GM21390 (cell line): ENCODE measurements around the gene OTC.
A peak's percentile ranks its signal among the peaks of the same experiment; 100 is the strongest.

Experiments
- ATAC-seq: cut with Tn5 transposase; IDR thresholded peaks from one replicate; pipeline ENCODE4 v1.9.1; 2021; ENCODE audit not compliant: unreplicated experiment

Gene OTC

DNA sequence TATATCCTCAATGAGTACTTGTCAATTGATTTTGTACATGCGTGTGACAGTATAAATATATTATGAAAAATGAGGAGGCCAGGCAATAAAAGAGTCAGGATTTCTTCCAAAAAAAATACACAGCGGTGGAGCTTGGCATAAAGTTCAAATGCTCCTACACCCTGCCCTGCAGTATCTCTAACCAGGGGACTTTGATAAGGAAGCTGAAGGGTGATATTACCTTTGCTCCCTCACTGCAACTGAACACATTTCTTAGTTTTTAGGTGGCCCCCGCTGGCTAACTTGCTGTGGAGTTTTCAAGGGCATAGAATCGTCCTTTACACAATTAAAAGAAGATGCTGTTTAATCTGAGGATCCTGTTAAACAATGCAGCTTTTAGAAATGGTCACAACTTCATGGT is at the start of gene OTC:
Gene OTC (plus strand): TSS at position 243 of the 400 bp plus-strand sequence. CDS start 93 bp downstream, at position 336.
- ATAC-seq = no peak

- ATAC-seq = no peak
Measured at GRCh38 chrX:38304010-38304409, 48.4 kb upstream of the OTC start.

DNA sequence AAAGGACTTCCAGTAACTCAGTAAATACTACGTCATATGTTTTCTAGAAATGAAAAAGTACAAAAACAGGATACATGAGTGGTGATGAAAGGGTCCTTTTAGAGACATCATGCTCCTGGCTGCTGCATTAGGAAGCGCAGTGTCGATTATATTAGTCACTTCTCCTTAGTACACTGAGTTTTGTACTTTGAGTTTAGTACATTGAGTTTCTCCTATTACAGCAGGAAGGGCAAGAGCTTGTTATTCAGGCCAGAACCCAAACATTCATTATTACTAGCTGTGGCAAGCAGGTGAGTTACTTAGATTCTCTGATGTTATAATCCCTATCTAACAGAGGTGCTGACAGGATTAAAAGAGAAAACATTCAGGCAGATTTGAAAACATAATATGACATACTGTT is 46.4 kb upstream of the OTC start:
- no peak for ATAC-seq

- no peak for ATAC-seq
Measured at GRCh38 chrX:38311743-38312142, 40.7 kb upstream of the OTC start.

DNA sequence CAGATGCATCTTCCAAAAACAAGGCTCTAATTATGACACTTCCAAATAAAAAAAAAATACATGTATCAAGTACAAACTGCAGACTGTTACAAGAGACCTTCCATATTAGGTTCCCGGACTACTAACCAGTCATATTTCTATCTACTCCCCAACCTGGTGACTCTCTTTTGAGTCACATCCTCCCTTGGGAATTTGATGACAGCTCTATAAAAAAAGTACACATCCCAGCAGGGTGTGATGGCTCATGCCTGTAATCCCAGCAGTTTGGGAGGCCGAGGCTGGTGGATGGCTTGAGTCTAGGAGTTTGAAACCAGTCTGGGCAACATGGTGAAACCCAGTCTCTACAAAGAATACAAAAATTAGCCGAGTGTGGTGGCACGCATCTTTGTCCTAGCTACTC is 40.0 kb upstream of the OTC start:
- no peak for ATAC-seq

DNA sequence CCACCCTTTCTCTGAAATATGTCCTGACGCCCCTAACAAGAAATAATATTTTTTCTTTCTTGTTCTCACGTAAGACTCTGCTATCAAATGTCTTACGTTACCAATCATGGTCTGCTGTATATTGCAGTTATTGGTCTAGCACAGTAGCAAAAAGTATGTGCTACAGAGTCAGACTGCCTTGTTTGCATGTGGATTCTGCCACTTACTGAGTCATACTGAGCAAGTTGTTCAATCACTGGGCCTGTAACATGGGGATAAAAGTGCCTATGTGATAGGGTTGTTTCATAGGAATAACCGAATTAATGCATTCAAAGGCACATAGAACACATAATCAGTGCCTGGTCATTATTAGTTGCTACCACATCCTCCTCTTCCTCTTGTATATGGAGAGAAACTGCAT is 39.2 kb upstream of the OTC start:
- ATAC-seq = no peak

- no peak for ATAC-seq
Measured at GRCh38 chrX:38315186-38315585, 37.2 kb upstream of the OTC start.

- no peak for ATAC-seq
Measured at GRCh38 chrX:38318196-38318595, 34.2 kb upstream of the OTC start.

GRCh38 chrX:38318606-38319005 is 33.8 kb upstream of the OTC start:
- no peak for ATAC-seq

DNA sequence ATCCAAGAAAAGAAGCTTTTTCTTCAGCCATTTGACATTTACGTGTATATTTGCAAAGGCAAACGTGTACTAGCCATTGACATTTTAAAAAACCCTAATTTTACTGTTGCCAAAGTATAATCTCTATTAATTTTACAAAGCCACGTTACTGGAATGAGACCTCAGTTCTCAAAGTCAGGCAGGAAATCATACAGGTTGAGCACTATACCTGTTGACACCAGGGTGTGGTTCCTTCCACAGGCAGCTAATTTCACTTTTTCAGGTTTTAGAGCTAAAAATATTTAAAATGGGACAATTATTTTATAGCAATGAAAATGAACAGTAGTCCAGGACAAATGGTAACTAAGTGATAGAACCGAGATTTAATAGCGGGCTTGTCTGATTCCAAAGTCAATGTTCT is 31.6 kb upstream of the OTC start:
- no peak for ATAC-seq

GRCh38 chrX:38326086-38326485 is 26.3 kb upstream of the OTC start:
- ATAC-seq = no peak

- peak; percentile 94 for ATAC-seq
Measured at GRCh38 chrX:38327007-38327774, 25.2 kb upstream of the OTC start, which contains the start of gene RPGR. TSS of gene RPGR (minus strand) at chrX:38327509. CDS start at chrX:38327367, 142 bp downstream.

- ATAC-seq = peak; percentile 3
Measured at GRCh38 chrX:38327775-38328081, 24.7 kb upstream of the OTC start.

DNA sequence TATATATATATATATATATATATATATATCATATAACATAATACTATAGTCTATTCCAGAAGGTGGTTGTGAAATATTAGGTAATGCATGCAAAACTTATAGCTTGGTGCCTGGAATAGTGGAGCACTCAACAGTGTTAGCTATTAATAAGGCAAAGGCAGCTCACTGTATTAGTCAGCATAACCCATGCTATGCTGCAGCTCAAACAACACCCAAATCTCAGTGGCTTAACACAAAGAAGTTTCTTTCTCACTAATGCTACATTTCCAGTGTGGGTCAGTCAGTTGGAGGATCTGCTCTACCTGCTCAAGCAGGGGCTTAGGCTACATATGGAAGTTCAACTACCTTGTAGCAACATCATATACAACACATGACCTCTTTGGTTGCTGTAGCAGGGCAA is 19.9 kb upstream of the OTC start:
- peak; percentile 61 for ATAC-seq

DNA sequence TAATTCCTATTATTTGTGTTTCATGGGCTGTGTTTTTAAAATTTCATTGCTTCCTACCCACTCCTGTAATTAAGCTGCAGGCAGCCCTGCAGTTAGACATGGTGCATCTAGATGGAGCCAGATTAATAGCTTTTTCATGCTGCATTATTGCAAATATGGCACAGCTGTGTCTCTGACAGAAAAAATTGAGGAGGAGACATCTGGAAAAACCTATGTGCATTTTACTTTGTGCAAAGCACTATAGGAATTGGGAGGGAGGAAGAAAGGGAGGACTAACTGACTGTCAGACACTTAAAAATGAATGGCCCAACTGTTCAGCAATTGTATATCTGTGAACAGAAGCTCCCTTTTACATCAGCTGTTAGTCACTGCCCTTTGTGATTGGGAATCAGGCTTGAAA is 17.0 kb upstream of the OTC start:
- ATAC-seq = no peak

DNA sequence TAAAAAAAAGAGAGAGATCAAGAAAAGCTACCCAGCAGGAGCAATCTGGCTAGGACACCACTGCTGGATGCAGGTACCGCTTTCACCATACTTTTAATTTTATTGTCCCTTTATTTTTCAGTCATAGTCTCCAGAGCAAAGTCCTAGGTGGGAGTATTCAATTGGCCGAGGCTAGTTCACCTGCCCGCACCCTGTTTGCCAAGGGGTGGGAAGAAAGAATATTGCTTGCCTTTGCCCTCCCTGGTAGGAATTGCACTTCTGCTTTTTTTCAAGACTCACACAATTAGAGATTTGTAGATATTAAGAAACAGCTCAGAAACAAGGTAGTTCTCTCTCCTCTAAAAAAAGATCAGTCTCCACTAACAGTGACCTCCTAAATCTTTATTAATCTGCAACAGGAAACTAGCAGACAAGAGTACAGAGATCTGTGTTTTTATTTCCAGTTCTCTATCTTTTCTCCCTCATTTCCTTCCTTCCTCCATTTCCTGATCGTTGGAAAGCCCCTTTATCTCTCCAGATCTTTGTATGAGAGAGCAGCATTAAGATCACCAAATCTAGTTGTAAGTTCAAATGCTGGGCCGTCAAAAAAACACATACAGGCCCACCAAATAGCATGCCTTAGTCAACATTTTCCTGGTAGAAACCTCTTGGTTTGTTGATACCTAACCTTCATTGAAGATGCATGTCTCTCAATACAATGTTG is 15.7 kb upstream of the OTC start:
- ATAC-seq = no peak

DNA sequence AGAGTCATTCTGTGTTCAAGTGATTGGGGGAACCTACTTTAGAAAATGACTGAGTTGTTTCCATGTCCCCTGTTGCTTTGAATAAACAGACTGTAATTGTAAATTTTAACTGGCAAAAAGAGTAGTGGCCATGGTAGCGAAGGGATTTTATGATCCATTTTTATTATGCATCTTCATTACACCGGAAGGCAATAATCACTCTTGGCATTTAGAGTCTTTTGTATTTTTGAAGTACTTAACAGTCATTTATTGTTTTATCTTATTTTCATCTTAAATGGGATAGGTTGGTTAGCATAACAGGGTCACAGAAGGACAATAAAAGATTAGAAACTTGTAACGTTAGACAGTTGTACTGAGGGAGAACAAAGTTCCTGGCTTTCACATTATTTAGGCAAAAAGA is 11.0 kb upstream of the OTC start:
- ATAC-seq = no peak

DNA sequence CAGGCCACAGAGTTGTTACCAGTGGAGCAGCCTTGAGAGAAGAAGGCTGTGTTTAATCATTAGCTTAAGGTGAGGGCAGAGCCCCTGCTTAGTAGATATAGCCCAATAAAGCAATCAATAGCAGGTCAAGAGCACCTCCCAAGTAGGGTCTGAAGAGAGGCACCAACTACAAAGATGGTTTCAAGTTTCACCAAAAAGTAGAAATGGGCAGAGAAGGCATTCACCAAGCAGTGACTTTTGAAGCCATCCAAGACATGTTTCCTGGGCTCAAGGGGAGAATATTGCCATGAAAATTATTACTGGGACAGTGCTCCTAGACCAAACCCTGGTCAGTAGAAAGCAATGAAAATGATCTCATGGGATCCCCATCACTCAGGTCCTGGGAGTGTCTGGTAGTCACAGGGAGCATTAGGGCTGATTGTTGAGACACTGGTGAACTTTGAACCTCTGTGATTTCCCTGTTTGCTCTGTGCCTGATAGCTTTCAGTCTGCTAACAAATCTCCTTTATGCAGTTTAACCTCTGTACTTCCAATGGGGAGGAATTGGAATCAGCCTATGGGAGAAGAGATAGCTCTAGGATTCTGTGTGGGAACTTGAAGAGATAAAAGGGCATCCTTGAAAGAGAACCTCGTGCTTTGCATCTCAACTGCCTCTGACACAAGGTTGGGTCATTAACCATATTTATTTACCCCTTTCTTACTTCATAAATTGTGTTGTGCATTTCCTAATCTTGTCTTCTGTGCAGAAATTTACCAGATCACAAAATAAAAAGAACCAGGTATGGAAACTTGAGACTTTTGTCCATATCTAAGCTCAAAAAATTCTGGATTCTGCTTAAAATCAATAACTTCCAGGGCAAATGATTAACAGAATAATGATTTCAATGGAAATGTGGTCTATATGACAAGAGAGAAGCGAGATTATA is 9.3 kb upstream of the OTC start:
- ATAC-seq = no peak

DNA sequence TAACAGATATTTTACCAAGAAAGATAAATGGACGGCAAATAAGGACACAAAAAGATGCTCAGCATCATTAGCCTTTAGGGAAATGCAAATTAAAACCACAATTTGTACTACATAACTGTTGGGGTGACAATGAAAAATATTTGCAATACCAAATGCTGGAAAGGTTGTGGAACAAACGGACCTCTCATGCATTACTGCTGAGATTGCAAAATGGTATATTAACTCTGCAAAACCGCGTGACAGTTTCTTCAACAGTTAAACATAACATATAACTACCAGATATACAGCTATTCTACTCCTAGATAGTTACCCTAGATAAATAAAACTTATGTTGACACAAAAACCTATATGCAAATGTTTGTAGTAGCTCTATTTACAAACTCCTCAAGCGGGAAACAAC is 6.3 kb upstream of the OTC start:
- ATAC-seq = no peak

GRCh38 chrX:38347136-38347535 is 5.3 kb upstream of the OTC start:
- ATAC-seq = no peak

DNA sequence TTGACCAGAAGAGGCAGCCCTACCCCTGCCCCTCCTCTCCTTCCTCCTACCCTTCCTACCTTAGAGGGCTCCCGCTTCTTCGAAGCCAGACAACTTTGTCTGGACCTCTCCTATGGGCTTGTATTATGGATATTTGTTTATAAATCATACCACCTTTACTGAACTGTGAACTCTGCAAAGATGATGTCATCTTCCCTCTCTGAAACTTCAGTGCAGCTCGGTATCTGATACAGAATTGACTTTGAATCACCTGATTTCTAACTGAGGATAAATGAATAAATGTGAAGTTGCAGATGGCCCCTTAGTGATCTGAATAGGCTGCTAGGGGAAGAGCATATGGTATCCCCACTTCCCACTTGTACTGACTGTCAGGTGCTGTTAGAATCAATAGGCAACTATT is 1.1 kb upstream of the OTC start:
- no peak for ATAC-seq

- ATAC-seq = no peak
Measured at GRCh38 chrX:38356401-38356800, 4.0 kb downstream of the OTC start.
